Thyroid gland (tissue), 4 donors: Measurements from ENCODE around the gene HHIPL2. TPM values are rescaled to one million over a fixed set of nuclear protein-coding genes. Genes with fewer than 3 reads are reported as not detected.

Experiments used
- small RNA-seq: library from RNA; depleted of rRNA; stranded (forward); fragments of <200 nt; gene quantifications from one replicate; pipeline ENCODE3, GENCODE V24; 2016
- total RNA-seq, 4 donors: library from RNA; depleted of rRNA; stranded (reverse); fragments of >200 nt; gene quantifications; one replicate each; pipeline ENCODE4 v1.2.3, GENCODE V29; 2016

HHIPL2 gene
- total RNA-seq, 4 donors from 2014 or later = 0.78 to 4.3 (median 1.9) TPM

Small RNA genes lying within 50 kb of the gene (small RNA-seq; reads per million reads assigned to genes)
- not detected for gene RNU6-791P

Other genes starting within 250 kb of the HHIPL2 start
- 10 to 100 TPM in 3 of 4 donors, 1 to 10 TPM in 1; 7.4 to 18.4 (median 15.0) TPM for gene TAF1A, start 41.8 kb upstream of the HHIPL2 start, total RNA-seq
- gene MIA3, start 70.0 kb upstream of the HHIPL2 start, total RNA-seq = 10 to 100 TPM; 58.0 to 96.3 (median 70.0) TPM
- gene AIDA, start 164.4 kb upstream of the HHIPL2 start, total RNA-seq = 10 to 100 TPM; 48.2 to 61.9 (median 52.7) TPM
- gene BROX, start 164.5 kb upstream of the HHIPL2 start, total RNA-seq = 10 to 100 TPM; 48.8 to 95.3 (median 80.4) TPM
- gene FAM177B, start 189.1 kb upstream of the HHIPL2 start, total RNA-seq = under 1 TPM in 1 of 4 donors, not detected in 3; 0.33 TPM